IMR-90 (cell line): ENCODE data around the gene ITGB2. TPM values are rescaled to one million over a fixed set of nuclear protein-coding genes. Genes with fewer than 3 reads are reported as not detected.
A peak's percentile ranks its signal among the peaks of the same experiment; 100 is the strongest.

Source experiments
- ATAC-seq: fragments of 200-7000 bp; cut with Tn5 transposase; 2 replicates; pipeline ENCODE4 v1.9.1; 2020; ENCODE audit warnings: low read depth, mild to moderate bottlenecking, moderate library complexity
- BruUV-seq: library from RNA; stranded (reverse); fragments of 400-500 nt; replicated peaks from 2 replicates; lab custom pipeline; 2021; lab: Mats Ljungman, UMichigan
- CTCF ChIA-PET: fragments of 300-600 bp; formaldehyde crosslinking; extraction: SDS; loops from one replicate; lab custom pipeline; 2021; ENCODE audit warnings: antibody characterized with exemption; lab: Yijun Ruan, JAX
- POLR2A ChIA-PET: fragments of 300-600 bp; sonication (Branson Sonifier 250); formaldehyde crosslinking; loops from one replicate; lab custom pipeline; 2022; ENCODE audit warnings: antibody characterized with exemption; ENCODE audit not compliant: unreplicated experiment; lab: Charles Lee
- DNase-seq: peaks from one replicate; pipeline ENCODE4 v3.0.0; 2013
- H2AFZ ChIP-seq: replicated peaks from 2 replicates; pipeline ENCODE3; 2013; ENCODE audit warnings: low read length, mild to moderate bottlenecking; ENCODE audit not compliant: poor library complexity
- H2AK5ac ChIP-seq: 2 replicates; pipeline ENCODE4 v1.6.1; 2013; ENCODE audit warnings: low read depth, low read length, inconsistent platforms
- H2AK9ac ChIP-seq: replicated peaks from 2 replicates; pipeline ENCODE3; 2013; ENCODE audit warnings: mild to moderate bottlenecking, low read depth, low read length, moderate library complexity; ENCODE audit not compliant: poor library complexity
- H2BK120ac ChIP-seq: 2 replicates; pipeline ENCODE4 v1.6.1; 2013; ENCODE audit warnings: low read depth, low read length, inconsistent platforms
- H2BK15ac ChIP-seq: 3 replicates; pipeline ENCODE4 v1.6.1; 2013; ENCODE audit warnings: low read depth, low read length, inconsistent platforms
- H2BK20ac ChIP-seq: 2 replicates; pipeline ENCODE4 v1.6.1; 2013; ENCODE audit warnings: low read depth, mild to moderate bottlenecking, inconsistent platforms, low read length, moderate library complexity
- H2BK5ac ChIP-seq: 2 replicates; pipeline ENCODE4 v1.6.1; 2013; ENCODE audit warnings: mild to moderate bottlenecking, low read depth, low read length, inconsistent platforms; ENCODE audit not compliant: poor library complexity, severe bottlenecking
- H3K14ac ChIP-seq: replicated peaks from 2 replicates; pipeline ENCODE4 v1.6.1; 2013; ENCODE audit warnings: low read depth, low read length, inconsistent platforms
- H3K18ac ChIP-seq: 2 replicates; pipeline ENCODE4 v1.6.1; 2013; ENCODE audit warnings: low read depth, low read length, control low read depth
- H3K23ac ChIP-seq: 2 replicates; pipeline ENCODE4 v1.6.1; 2013; ENCODE audit warnings: low read depth, low read length, inconsistent platforms
- H3K27ac ChIP-seq: 2 replicates; pipeline ENCODE4 v1.5.1; 2013; ENCODE audit warnings: mild to moderate bottlenecking, control low read depth, low read length; ENCODE audit not compliant: insufficient read depth
- H3K27me3 ChIP-seq: 2 replicates; pipeline ENCODE4 v1.6.1; 2013; ENCODE audit warnings: low read length; ENCODE audit not compliant: control insufficient read depth, insufficient read depth
- H3K36me3 ChIP-seq: 2 replicates; pipeline ENCODE4 v1.6.1; 2013; ENCODE audit warnings: low read length, mixed read lengths; ENCODE audit not compliant: control insufficient read depth, insufficient read depth
- H3K4ac ChIP-seq: 2 replicates; pipeline ENCODE4 v1.6.1; 2013; ENCODE audit warnings: low read depth, low read length, inconsistent platforms
- H3K4me1 ChIP-seq: 2 replicates; pipeline ENCODE4 v1.6.1; 2013; ENCODE audit warnings: low read length, mixed read lengths; ENCODE audit not compliant: control insufficient read depth, insufficient read depth
- H3K4me2 ChIP-seq: 2 replicates; pipeline ENCODE4 v1.6.1; 2013; ENCODE audit warnings: low read depth, mild to moderate bottlenecking, control low read depth, low read length, moderate library complexity
- H3K4me3 ChIP-seq: 2 replicates; pipeline ENCODE4 v1.5.1; 2013; ENCODE audit warnings: low read depth, mild to moderate bottlenecking, control low read depth, low read length, moderate library complexity; ENCODE audit not compliant: insufficient read depth
- H3K56ac ChIP-seq: 2 replicates; pipeline ENCODE4 v1.6.1; 2013; ENCODE audit warnings: low read length, inconsistent platforms; ENCODE audit not compliant: insufficient read depth; ENCODE audit errors: extremely low read depth
- H3K79me1 ChIP-seq, 2 experiments: 2 replicates each; pipeline ENCODE4 v1.6.1; 2013; ENCODE audit warnings: low read length in 2 of 2, inconsistent platforms in 1 of 2, low read depth in 1 of 2
- H3K9ac ChIP-seq: 2 replicates; pipeline ENCODE4 v1.6.1; 2013; ENCODE audit warnings: low read depth, low read length, control low read depth
- H3K9me1 ChIP-seq: 2 replicates; pipeline ENCODE4 v1.6.1; 2013; ENCODE audit warnings: low read length, inconsistent platforms; ENCODE audit not compliant: insufficient read depth
- H3K9me3 ChIP-seq: 2 replicates; pipeline ENCODE4 v1.6.1; 2013; ENCODE audit warnings: low read length; ENCODE audit not compliant: control insufficient read depth, insufficient read depth
- H4K20me1 ChIP-seq: 2 replicates; pipeline ENCODE4 v1.6.1; 2013; ENCODE audit warnings: low read length, inconsistent platforms; ENCODE audit not compliant: insufficient read depth
- H4K5ac ChIP-seq: 2 replicates; pipeline ENCODE4 v1.6.1; 2013; ENCODE audit warnings: mild to moderate bottlenecking, low read depth, low read length, control low read depth
- H4K8ac ChIP-seq, 2 experiments: 2 replicates each; pipeline ENCODE4 v1.6.1; 2013; ENCODE audit warnings: low read depth in 2 of 2, low read length in 2 of 2, control low read depth in 1 of 2, inconsistent platforms in 1 of 2
- H4K91ac ChIP-seq: 2 replicates; pipeline ENCODE4 v1.6.1; 2013; ENCODE audit warnings: low read depth, low read length, inconsistent platforms; ENCODE audit not compliant: insufficient read depth
- BHLHE40 ChIP-seq: fragments of 150-350 bp; IDR thresholded peaks from 2 replicates; pipeline ENCODE4 v1.6.1; 2016; ENCODE audit warnings: mild to moderate bottlenecking, low read depth, low read length
- CHD1 ChIP-seq: IDR thresholded peaks from 2 replicates; pipeline ENCODE4 v1.6.1; 2012; ENCODE audit warnings: low read depth, low read length, improper control_type of control experiment
- FOS ChIP-seq: fragments of 150-350 bp; IDR thresholded peaks from 2 replicates; pipeline ENCODE4 v1.6.1; 2016; ENCODE audit warnings: low read depth, low read length
- MAZ ChIP-seq: IDR thresholded peaks from 2 replicates; pipeline ENCODE4 v1.6.1; 2012; ENCODE audit warnings: low read depth, mild to moderate bottlenecking, low read length, improper control_type of control experiment, moderate library complexity, borderline replicate concordance
- MXI1 ChIP-seq: IDR thresholded peaks from 2 replicates; pipeline ENCODE4 v1.6.1; 2012; ENCODE audit warnings: low read depth, mild to moderate bottlenecking, low read length, moderate library complexity, borderline replicate concordance
- NFE2L2 ChIP-seq: fragments of 150-350 bp; IDR thresholded peaks from 2 replicates; pipeline ENCODE4 v1.6.1; 2016; ENCODE audit warnings: low read depth, mild to moderate bottlenecking, low read length
- RAD21 ChIP-seq: IDR thresholded peaks from 2 replicates; pipeline ENCODE4 v1.6.1; 2012; ENCODE audit warnings: low read length, improper control_type of control experiment
- SMC3 ChIP-seq: fragments of 150-350 bp; IDR thresholded peaks from 2 replicates; pipeline ENCODE4 v1.6.1; 2016; ENCODE audit warnings: low read depth, mild to moderate bottlenecking, antibody characterized with exemption, low read length, moderate library complexity
- WGBS, 2 experiments: methylation state at CpG; one replicate each; pipeline versions ENCODE4 v1.1.5 to v1.1.7; 2013; ENCODE audit warnings: missing lambda C conversion rate in 2 of 2; ENCODE audit not compliant: insufficient read length in 1 of 2; ENCODE audit errors: extremely low coverage in 2 of 2; 5-methylcytosine and 5-hydroxymethylcytosine counted together
- dilution Hi-C: fragments of 300-500 bp; cut with HindIII; formaldehyde crosslinking; loops from one replicate; pipeline ENCODE4 v1.14.3; 2018; ENCODE audit warnings: low sequenced_read_pairs; ENCODE audit not compliant: unreplicated experiment
- in situ Hi-C: fragments of 300-500 bp; cut with MboI; formaldehyde crosslinking; loops from 3 replicates; pipeline ENCODE4 v1.14.3; 2019; ENCODE audit warnings: low sequenced_read_pairs, inconsistent platforms, mixed read lengths
- intact Hi-C: fragments of 100-400 bp; cut with micrococcal nuclease; formaldehyde crosslinking; loops from 2 replicates; pipeline ENCODE4 v1.10.0; 2022
- polyA plus RNA-seq, 3 experiments: library from polyadenylated mRNA; depleted of rRNA; stranded (reverse); fragments of >200 nt; gene quantifications; 2 replicates each; pipeline ENCODE4 v1.2.3, GENCODE V29; 2012; ENCODE audit warnings: low replicate concordance in 1 of 3
- total RNA-seq: library from RNA; depleted of rRNA; stranded (reverse); fragments of >200 nt; gene quantifications from 2 replicates; pipeline ENCODE4 v1.2.3, GENCODE V29; 2012
- TF ChIP-seq, protein P1 (sequence below): conservative IDR thresholded peaks from 2 replicates; pipeline ENCODE4 v1.5.1; 2012; ENCODE audit warnings: mild to moderate bottlenecking, low read depth, low read length, improper control_type of control experiment

Gene ITGB2
- total and polyA plus RNA-seq, 2 of the 4 experiments (the other 2 are of a cell fraction) = 0.14 TPM; not detected in 1

DNA sequence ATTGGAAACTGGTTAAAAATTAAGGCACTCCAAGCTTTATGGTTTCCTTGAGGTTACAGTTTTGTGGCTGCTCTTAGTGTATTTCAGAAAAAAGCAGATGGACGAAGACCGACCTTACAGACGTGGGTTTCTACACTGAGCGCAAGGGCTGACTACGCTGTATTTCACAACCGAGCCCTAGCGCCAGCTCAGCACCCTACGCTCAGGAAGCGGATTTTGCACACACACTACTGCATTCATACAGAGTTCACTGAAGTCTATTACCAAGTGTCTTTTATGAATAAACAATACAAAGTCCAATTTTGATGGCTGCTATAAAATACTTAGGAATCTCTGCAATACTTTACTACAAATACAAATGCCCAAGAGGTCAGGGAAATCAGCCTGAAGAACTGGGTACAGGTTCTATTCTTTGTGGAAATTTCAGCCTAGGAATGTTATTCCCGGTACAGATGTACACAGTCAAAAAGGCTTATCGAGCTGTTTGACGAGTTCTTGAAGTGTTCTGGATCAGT, 71.0 kb downstream of the ITGB2 start:
- peaks cover 21% of the 10 kb centered on the region for H4K20me1 ChIP-seq
- no CpG with 5 or more reads among the region's 12 CpGs for WGBS, 2 experiments
- ChIA-PET CTCF (no interaction called here), POLR2A (no interaction called here)
- H3K56ac ChIP-seq = no peak overlapping the region
- H2BK15ac ChIP-seq = no peak overlapping the region
- H3K79me1 ChIP-seq = peaks cover 36 to 41% of the 10 kb centered on the region in 2 experiments
- H2BK20ac ChIP-seq = no peak overlapping the region
- H2AK5ac ChIP-seq = no peak overlapping the region
- no peak overlapping the region for H3K9ac ChIP-seq
- H3K18ac ChIP-seq = no peak overlapping the region
- no peak for TF ChIP-seq SMC3
- no peak for TF ChIP-seq NFE2L2
- TF ChIP-seq, protein P1, sequence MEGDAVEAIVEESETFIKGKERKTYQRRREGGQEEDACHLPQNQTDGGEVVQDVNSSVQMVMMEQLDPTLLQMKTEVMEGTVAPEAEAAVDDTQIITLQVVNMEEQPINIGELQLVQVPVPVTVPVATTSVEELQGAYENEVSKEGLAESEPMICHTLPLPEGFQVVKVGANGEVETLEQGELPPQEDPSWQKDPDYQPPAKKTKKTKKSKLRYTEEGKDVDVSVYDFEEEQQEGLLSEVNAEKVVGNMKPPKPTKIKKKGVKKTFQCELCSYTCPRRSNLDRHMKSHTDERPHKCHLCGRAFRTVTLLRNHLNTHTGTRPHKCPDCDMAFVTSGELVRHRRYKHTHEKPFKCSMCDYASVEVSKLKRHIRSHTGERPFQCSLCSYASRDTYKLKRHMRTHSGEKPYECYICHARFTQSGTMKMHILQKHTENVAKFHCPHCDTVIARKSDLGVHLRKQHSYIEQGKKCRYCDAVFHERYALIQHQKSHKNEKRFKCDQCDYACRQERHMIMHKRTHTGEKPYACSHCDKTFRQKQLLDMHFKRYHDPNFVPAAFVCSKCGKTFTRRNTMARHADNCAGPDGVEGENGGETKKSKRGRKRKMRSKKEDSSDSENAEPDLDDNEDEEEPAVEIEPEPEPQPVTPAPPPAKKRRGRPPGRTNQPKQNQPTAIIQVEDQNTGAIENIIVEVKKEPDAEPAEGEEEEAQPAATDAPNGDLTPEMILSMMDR = no peak
- no peak for TF ChIP-seq CHD1
- no peak for TF ChIP-seq MAZ
- TF ChIP-seq RAD21 = no peak
- no peak for TF ChIP-seq BHLHE40
- TF ChIP-seq MXI1 = no peak
- no peak for TF ChIP-seq FOS
- no peak overlapping the region for H3K14ac ChIP-seq
- H3K4ac ChIP-seq = no peak overlapping the region
- H2AK9ac ChIP-seq = no peak overlapping the region
- dilution Hi-C loops = no loop called here
- peaks cover 42% of the 10 kb centered on the region for H3K36me3 ChIP-seq
- in situ Hi-C loops = no loop called here
- H3K27me3 ChIP-seq = no peaks in the 10 kb centered on the region; the same call in 1 of the 2 replicates
- H3K4me1 ChIP-seq = peaks cover 2% of the 10 kb centered on the region; the same call in 1 of the 2 replicates
- no peaks in the 10 kb centered on the region for H3K9me3 ChIP-seq
- intact Hi-C loops = no loop called here
- ATAC-seq (no peak), DNase-seq (no peak)
- no peak overlapping the region for H2AFZ ChIP-seq
- BruUV-seq = TSS peak; percentile 84
- peaks cover 13% of the 10 kb centered on the region; the same call in 1 of the 2 replicates for H3K9me1 ChIP-seq
- H3K4me3 ChIP-seq = no peak overlapping the region
- H4K5ac ChIP-seq = no peak overlapping the region
- no peak overlapping the region for H3K23ac ChIP-seq
- H4K91ac ChIP-seq = no peak overlapping the region
- no peak overlapping the region for H2BK120ac ChIP-seq
- H4K8ac ChIP-seq = no peak overlapping the region
- H3K27ac ChIP-seq = no peak overlapping the region
- no peak overlapping the region for H3K4me2 ChIP-seq
- no peak overlapping the region for H2BK5ac ChIP-seq
